PC-3 (cell line): Measurements from ENCODE around the gene CRYGN.

Experiments used
- CTCF ChIP-seq: fragments of 300-600 bp; sonication (generic); conservative IDR thresholded peaks from 2 replicates; pipeline ENCODE4 v1.5.1; 2017; ENCODE audit warnings: antibody characterized with exemption, low read depth, mild to moderate bottlenecking, low read length
- EZH2 ChIP-seq: fragments of 300-600 bp; sonication (generic); IDR thresholded peaks from one replicate; pipeline ENCODE4 v1.6.1; 2017; ENCODE audit warnings: antibody characterized with exemption, mild to moderate bottlenecking, low read length; ENCODE audit not compliant: unreplicated experiment
- EZH2phosphoT487 ChIP-seq: fragments of 300-600 bp; sonication (generic); IDR thresholded peaks from 2 replicates; pipeline ENCODE4 v1.6.1; 2018; ENCODE audit warnings: mild to moderate bottlenecking, antibody characterized with exemption, low read length, borderline replicate concordance

DNA sequence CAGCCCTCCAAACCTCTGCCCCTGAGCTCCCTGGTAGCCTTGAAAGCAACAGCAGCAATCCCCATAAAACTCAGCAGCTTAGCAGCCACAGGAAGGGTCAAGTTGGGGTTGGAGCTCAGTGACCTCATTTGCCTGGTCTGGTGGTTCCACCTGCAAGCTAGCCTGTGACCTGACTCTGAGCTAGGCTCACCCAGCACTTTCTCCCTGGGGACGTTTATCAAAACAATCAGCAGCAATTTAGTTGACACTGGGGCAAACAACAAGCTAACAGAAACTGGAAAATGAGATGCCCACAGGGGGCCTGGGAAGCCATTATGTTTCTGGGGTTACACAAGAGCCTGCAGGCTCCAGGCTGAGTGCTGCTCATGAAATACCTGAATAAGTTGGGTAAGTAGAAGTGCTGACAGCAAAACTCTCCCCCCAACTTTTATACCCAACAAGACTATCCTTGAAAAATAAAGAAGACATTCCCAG, 22.4 kb upstream of the CRYGN start:
- TF ChIP-seq CTCF (no peak), EZH2 (no peak), EZH2phosphoT487 (no peak)
